NB4 (cell line): ENCODE results near the gene SCGB1D1.

Experiments used
- CTCF ChIP-seq: IDR thresholded peaks from one replicate; pipeline ENCODE4 v1.5.1; 2012; ENCODE audit warnings: low read depth, low read length
- POLR2A ChIP-seq: IDR thresholded peaks from 2 replicates; pipeline ENCODE4 v1.6.1; 2011; ENCODE audit warnings: mild to moderate bottlenecking; ENCODE audit not compliant: insufficient read length; ENCODE audit errors: extremely low read depth

GRCh38 chr11:62195945-62196344 is 5.9 kb downstream of the SCGB1D1 start:
- TF ChIP-seq CTCF, result peak; percentile 15
- no peak for TF ChIP-seq POLR2A
